HG02970 (cell line): Measurements from ENCODE around the gene NANOS1.
"Not testable (repeated sequence)": the region's sequence is repeated elsewhere in the genome, so short reads cannot be mapped to it uniquely, and the experiment has no call there.

Source experiments
- ATAC-seq: cut with Tn5 transposase; IDR thresholded peaks from one replicate; pipeline ENCODE4 v1.9.1; 2021; ENCODE audit warnings: mild to moderate bottlenecking, moderate library complexity, moderate number of reproducible peaks; ENCODE audit not compliant: unreplicated experiment, low FRiP score

Gene NANOS1

DNA sequence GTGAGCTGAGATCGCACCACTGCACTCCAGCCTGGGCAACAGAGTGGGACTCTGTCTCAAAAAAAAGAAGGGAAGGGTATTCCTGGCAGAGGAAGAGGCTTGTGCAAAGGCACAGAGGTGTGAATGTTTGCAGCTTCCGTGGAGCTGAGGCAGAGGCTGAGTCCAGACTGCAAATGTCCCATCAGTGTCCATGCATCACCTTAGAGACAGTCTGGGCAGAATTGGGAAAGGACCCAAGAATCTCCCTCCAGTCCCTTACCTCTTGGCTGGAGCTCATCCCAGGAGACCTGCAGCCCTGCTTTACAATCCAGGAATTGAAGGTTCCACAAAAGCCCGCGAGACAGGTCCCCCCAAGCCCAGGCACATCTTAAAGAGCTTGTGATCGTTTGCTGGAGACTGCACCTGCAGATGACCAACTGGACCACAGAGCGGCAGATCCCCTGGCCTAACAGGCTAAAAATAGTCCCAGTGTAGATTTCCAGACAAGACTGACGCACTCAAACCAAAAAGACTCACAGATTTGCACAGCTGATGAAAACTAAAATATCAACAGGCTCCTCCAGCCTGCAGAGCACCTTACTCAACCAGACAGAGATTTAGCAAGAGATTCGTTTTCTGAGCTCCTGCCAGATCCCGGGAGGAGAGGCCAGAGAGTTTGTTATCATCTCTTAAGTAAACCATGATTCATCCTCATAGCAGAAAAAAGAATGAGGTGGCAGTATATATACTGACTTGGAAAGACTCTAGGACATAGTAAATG is 22.9 kb upstream of the NANOS1 start:
- ATAC-seq: no peak

DNA sequence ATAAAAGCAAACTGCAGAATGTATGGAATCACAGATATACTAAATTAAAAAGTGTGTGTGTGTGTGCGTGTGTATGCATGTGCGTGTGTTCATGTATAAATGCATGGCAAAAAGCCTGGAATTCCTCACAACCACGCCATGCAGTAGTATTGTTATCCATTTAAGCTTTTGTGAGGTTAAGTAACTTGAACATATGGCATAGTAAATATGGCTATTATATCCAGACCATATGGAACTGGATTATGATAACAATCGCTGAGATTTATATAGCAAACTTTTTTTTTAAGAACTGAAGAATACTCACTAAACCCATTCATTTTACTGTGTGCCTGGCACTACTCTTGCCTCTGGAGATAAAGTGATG is 22.3 kb upstream of the NANOS1 start:
- ATAC-seq: no peak

- no peak for ATAC-seq
Observed at GRCh38 chr10:119020627-119020946, 8.9 kb upstream of the NANOS1 start.

GRCh38 chr10:119022846-119023552 is 6.5 kb upstream of the NANOS1 start:
- ATAC-seq: no peak

- ATAC-seq: no peak
Observed at GRCh38 chr10:119023553-119023868, 6.0 kb upstream of the NANOS1 start.

DNA sequence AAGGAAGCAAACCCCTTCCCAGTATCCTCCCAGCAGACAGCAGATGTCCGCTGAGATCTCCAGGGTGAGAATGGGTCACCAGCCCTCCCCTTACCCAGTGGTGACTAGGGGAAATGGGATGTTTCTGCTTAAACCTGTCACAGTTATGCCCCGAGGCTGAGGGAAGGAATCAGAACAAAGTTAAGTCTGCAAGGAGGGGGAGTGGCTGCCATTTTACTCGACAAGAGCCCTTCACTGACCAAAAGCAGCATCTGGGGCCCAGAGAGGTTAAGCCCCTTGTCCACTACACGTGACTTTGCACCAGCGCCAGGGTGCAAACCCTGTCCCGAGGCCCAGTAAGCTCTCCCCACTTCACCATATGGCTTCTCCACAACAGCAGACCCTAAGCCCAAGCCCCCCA is 4.6 kb upstream of the NANOS1 start:
- no peak for ATAC-seq

DNA sequence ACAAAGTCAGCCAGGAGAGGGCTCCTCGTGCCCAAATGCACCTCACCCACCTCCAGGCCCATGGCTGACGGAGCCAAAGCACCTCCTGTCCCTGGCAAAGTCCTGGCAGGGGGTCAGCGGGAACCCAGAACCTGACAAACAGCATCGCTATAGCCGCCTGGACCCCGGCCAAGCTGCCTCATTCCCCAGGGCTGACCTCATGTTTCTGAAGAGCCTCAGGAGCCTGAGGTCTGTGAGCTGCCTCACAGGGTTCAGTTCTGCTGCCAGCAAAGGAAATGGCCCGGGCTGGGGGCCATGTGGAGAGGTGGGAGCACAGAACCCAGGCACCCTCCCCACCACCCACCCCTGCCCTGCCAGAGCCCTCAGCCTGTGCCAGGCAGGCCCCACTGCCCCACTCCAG is 4.2 kb upstream of the NANOS1 start:
- ATAC-seq: no peak

DNA sequence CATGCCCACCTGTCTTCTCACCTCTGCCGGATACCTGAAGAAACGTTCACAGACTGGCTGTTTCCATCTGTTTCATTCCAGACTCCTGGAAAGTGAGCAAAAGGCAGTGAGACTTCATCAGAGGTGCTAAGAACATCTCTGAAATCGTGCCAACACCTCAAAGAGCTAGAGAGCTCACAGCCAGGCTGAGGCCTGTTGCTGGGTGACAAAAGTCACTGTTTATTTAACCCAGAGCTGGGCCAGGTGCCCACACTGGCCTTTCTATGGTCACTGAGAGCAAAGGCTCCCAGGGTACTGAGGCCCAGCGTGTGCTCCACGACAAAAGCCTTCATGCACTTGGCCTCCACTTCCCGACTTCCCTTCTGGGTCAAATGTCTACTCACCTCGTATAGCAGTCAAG is 3.7 kb upstream of the NANOS1 start:
- no peak for ATAC-seq

DNA sequence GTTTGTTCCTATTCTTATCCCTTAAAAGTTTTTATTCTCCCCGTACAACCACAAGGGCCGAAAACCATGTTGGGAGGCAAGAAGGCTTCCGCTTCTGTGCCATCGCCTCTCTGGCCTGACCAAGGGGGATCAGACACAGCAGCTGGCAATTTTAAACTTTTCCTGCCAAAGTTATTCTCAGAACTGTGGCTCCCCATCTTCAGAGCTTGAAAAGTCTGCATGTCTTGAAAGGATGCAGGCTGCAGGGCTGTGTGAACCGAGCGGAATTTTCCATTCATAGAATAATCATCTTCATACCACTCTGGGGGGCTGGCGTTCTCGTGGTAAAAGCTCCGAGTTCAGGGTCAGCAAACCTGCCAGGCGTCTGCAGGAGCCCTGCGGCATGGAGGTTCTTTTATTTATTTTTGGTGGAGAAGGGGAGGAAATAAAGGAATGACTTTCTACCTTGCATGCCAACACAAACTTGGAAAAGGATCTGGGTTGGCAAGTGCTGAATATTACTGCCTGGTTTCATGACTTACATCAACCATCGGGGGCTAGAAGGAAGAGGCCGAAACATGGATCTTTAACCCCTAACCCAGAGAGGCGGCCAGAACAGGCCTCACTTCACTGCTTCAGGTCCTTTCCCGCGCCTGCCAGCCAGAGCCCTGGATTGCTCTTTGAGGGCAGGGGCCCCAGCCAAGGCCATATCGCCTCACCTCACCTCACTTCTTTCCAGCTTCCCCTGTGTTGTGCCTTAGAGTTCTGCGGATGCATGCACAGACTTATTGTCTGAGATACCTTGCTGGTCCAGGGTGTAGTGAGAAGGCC is 3.0 kb upstream of the NANOS1 start:
- no peak for ATAC-seq

DNA sequence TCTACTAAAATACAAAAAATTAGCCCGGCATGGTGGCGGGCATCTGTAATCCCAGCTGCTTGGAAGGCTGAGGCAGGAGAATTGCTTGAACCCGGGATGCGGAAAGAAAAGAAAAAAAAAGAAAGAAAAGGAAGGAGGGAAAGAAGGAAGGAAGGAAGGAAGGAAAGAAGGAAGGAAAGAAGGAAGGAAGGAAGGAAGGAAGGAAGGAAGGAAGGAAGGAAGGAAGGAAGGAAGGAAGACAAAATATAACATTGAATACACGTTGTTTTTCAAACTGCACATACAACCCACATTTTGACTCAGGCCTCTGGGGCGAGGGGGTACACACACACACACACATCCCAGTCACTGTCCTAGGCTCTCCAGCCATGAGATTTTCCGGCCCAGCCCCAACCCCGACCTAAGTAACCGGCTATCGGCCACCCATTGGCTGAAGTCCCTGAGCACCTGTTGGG is 1.0 kb upstream of the NANOS1 start:
- not testable (repeated sequence) for ATAC-seq

- peak; percentile 45 for ATAC-seq
Observed at GRCh38 chr10:119028900-119029612, 458 bp upstream of the NANOS1 start.

DNA sequence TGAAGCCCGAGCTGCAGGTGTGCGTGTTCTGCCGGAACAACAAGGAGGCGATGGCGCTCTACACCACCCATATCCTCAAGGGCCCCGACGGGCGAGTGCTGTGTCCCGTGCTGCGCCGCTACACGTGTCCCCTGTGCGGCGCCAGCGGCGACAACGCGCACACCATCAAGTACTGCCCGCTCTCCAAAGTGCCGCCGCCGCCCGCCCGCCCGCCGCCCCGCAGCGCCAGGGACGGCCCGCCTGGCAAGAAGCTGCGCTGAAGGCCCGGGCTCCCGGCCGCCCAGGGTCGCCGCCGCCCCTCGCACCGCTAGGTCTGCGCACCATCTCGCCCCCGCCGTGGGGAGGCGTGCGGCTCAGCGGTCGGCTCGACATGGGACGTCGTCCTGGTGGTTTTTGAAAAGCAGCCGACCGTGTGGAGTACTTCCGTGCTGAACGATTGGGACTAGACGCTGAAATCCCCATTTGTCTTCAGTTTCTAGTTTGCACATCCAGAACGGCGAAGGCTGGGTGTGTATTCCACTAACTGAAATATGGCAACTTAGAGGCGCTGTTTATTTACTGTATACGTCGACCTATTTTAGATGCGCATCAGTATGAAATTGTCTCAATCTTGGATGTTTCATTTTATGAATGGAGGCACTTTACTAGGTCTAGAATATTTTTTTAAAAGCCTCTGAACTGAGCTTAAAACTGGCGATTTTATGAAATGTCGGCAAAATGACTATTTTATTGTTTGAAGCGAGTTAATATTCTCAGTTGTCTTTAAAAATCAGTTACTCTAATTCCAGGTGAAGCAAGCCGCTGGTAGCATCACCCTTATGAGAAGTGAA is 1.1 kb downstream of the NANOS1 start:
- peak; percentile 37 for ATAC-seq

GRCh38 chr10:119031496-119032059 is 2.1 kb downstream of the NANOS1 start:
- ATAC-seq: no peak

- no peak for ATAC-seq
Observed at GRCh38 chr10:119039161-119039560, 9.6 kb downstream of the NANOS1 start.

DNA sequence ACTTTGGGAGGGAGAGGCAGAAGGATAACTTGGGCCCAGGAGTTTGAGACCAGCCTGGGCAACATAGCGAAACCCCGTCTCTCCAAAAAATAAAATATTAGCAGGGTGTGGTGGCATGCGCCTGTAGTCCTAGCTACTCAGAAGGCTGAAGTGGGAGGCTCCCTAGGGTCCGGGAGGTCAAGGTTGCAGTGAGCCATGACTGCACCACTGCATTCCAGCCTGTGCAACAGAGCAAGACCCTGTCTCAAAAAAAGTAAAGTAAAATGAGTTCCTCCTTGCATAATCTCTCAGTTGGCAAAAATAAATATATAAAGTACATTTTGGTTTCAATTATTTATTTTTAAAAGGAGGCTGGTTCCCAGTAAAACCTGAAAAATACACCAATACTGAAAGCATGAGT is 11.8 kb downstream of the NANOS1 start:
- no peak for ATAC-seq

DNA sequence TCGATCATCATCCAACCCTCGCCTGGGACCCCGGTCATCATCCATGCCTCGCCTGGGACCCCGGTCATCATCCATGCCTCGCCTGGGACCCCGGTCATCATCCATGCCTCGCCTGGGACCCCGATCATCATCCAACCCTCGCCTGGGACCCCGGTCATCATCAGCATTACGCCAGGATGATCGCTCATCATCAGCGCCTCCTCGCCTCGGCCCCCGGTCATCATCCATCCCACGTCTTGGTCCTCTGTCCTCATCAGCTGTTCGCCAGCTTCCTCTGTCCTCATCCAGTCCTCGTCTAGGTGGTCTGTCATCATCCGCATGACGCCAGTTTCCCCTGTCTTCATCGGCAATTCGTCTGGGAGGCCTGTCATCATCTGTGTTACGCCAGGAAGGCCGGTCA is 12.7 kb downstream of the NANOS1 start:
- no peak for ATAC-seq

- no peak for ATAC-seq
Observed at GRCh38 chr10:119045561-119045960, 16.0 kb downstream of the NANOS1 start.

DNA sequence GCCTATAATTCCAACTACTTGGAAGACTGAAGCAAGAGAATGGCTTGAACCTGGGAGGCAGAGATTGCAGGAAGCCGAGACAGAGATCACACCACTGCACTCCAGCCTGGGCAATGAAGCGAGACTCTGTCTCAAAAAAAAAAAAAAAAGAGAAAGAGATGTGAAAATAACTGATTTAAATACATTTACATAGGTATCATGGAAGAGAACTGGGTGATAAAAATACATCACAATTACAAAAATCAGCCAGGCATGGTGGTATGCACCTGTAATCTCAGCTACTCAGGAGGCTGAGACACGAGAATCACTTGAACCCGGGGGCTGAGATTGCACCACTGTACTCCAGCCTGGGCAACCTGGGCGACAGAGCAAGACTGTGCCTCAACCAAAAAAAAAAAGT is 19.8 kb downstream of the NANOS1 start:
- no peak for ATAC-seq

DNA sequence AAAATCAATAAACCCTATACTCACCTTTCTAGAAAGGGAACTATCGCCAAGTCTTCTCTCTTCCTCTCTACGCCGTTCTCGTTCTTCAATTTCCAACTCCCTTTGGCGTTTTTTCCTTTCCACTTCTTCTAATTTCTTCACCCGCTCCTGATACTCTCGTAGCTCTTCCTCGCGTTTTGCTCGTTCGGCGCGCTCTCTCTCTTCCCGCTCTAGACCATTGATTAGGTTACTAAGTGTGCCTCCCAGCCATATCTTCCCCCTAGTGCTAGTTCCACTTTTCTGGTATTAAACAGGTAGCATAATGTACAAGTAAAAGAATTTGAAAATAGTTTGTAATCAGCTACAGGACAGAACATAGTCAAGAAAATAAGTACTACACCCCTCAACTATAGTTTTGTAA is 20.3 kb downstream of the NANOS1 start:
- no peak for ATAC-seq

DNA sequence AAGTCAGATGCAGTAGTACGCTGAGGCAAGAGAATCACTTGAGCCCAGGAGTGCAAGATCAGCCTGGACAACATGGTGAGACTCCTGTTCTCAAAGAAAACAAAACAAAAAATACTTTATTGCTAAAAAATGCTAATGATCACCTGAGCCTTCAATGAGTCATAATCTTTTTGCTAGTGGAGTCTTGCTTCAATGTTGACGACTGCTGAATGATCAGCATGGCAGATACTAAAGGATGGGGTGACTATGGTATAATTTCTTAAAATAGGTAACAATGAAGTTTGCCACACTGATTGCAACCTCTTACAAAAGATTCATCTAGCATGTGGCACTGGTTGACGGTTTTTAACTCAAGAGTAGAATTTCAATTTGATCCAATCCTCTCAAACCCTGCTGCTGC is 22.3 kb downstream of the NANOS1 start:
- no peak for ATAC-seq
